ENCODE results near the gene DMXL1.
"Not testable (repeated sequence)": the region's sequence is repeated elsewhere in the genome, so short reads cannot be mapped to it uniquely, and the experiment has no call there.

DNA sequence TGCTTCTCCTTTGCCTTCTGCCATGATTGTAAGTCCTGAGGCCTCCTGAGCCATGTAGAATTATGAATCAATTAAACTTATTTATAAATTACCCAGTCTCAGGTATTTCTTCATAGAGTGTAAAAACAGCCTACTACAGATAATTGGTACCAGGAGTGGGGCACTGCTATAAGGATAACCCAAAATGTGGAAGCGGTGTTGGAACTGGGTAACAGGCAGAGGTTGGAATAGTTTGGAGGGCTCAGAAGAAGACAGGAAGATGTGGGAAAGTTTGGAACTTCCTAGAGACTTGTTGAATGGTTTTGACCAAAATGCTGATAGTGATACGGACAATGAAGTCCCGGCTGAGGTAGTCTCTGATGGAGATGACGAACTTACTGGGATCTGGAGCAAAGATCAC, 64.9 kb downstream of the DMXL1 start:
- TF ChIP-seq, protein P1, sequence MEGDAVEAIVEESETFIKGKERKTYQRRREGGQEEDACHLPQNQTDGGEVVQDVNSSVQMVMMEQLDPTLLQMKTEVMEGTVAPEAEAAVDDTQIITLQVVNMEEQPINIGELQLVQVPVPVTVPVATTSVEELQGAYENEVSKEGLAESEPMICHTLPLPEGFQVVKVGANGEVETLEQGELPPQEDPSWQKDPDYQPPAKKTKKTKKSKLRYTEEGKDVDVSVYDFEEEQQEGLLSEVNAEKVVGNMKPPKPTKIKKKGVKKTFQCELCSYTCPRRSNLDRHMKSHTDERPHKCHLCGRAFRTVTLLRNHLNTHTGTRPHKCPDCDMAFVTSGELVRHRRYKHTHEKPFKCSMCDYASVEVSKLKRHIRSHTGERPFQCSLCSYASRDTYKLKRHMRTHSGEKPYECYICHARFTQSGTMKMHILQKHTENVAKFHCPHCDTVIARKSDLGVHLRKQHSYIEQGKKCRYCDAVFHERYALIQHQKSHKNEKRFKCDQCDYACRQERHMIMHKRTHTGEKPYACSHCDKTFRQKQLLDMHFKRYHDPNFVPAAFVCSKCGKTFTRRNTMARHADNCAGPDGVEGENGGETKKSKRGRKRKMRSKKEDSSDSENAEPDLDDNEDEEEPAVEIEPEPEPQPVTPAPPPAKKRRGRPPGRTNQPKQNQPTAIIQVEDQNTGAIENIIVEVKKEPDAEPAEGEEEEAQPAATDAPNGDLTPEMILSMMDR (IDR thresholded peaks at IDR 0.05), result not testable (repeated sequence)
- not testable (repeated sequence) for TF ChIP-seq EP300, POLR2A, POLR2AphosphoS5 (IDR thresholded peaks at IDR 0.05)
